Measurements from ENCODE around the gene MED25.
A peak's percentile ranks its signal among the peaks of the same experiment; 100 is the strongest.

The MED25 gene

DNA sequence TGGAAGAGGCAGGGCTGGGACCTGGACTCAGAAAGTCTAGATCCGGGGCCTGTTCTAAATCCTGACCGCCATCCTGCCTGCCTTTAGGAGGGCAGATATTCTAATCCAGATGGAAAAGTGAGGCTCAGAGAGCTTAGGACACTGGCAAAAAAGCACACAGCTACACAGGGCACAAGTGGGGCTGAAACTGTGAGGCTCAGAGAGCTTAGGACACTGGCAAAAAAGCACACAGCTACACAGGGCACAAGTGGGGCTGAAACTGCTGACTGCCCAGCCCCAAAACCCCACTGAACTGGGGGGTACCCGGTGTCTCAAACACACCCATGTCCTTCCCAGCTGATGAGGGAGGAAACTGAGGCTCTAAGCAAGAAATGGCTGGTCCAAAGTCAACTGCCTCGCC is 57.1 kb downstream of the MED25 start:
- DNase-seq, result no peak

DNA sequence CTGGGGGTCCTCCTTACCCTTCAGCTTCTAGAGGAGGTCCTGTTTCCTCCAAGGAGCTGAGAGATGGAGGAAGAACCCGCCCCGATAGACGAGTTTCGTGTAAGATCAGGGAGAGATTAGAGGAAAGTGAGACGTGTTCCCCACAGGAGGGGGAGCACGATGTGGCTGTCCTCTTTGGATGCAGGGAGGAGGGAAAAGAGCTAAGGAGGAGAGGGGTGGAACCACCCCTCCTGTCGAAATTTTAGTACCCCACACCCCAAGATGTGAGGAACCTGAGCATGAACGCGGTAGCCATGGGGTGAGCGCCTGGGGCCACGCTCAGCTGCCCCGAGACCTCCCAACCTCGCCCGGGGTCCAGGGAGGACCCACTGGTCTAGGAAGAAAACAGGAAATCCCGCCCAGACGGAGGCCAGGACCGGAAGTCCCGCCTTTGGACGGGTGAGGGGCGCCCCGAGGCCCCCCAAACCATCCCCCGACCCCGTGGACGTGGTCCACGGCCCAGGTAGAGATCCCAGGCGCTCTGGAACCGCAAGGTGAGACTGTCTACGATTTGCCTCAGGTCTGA is 57.9 kb downstream of the MED25 start:
- DNase-seq, result peak in 1 of 2 donors; percentile 36

GRCh38 chr19:49876422-49877019 is 58.4 kb downstream of the MED25 start:
- peak; percentile 96 to 99 for DNase-seq

DNA sequence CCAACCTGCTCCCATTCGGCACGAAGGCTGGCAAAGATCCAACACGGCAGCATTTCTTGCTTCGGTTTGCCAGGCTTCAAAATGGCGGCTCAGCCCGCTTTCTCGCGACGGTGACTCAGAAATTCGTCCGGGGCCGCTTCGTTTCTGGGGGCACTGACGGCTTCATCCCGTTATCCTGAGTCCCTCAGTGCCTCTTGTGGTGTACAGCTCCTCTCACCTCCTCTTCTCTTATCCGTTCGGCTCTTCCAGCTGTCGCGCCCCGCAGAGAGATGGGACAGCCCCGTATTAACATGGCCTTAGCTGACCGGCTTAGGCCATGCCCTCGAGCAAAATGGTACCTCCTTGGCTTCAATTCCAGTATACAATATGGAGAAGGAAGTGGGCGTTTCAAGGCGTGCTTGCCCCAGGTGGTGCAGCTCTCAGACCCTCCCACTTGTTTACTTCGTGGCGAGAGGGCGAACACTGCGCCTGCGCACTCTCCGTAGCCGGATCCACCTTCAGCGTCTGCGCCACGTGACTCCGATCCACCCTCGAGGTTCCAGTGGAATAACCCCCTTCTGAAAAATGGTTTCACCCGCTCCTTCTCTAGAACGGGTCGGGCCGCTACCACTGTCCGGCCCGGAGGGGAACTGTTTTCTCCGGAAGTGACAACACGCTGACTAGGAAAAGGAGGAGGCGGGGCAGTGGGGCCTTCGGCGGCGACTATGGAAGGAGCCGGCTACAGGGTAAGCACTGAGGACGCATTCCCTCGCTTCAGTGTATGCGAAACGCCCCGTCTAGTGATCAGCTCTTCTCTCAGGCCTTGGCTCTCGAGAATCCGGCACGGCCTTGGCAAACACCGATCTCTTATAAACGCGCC is 59.2 kb downstream of the MED25 start, which contains the start of the genes AKT1S1 and TBC1D17:
Gene AKT1S1, minus strand, starts transcription at position 336 of the 859 bp plus-strand sequence. CDS start 4,060 bp downstream, outside the sequence.
Gene TBC1D17, plus strand, starts transcription at position 683 of the 859 bp plus-strand sequence. Its CDS starts 22 bp downstream, at position 705.
- DNase-seq, result peak; percentile 100

- DNase-seq, result peak; percentile 95 to 97
Observed at GRCh38 chr19:49877879-49878743, 60.0 kb downstream of the MED25 start.

DNA sequence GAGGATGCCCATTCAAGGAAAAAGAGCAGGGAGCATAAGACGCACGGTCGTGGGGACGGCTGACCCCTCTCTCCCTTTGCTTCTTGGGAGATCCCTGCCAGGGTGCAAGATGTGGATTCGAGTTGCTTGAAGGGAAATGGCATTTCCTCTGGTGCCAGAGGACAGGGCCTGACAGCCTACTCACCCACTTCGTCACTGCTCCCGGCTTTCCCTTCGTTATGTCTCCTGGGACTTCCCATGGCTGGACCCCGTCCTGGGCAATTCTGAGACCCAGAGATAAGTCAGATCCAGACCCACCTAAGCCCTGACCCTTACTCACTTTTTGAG is 60.6 kb downstream of the MED25 start:
- no peak for DNase-seq

GRCh38 chr19:49879243-49879963 is 61.3 kb downstream of the MED25 start:
- DNase-seq, result peak; percentile 40 to 51

DNA sequence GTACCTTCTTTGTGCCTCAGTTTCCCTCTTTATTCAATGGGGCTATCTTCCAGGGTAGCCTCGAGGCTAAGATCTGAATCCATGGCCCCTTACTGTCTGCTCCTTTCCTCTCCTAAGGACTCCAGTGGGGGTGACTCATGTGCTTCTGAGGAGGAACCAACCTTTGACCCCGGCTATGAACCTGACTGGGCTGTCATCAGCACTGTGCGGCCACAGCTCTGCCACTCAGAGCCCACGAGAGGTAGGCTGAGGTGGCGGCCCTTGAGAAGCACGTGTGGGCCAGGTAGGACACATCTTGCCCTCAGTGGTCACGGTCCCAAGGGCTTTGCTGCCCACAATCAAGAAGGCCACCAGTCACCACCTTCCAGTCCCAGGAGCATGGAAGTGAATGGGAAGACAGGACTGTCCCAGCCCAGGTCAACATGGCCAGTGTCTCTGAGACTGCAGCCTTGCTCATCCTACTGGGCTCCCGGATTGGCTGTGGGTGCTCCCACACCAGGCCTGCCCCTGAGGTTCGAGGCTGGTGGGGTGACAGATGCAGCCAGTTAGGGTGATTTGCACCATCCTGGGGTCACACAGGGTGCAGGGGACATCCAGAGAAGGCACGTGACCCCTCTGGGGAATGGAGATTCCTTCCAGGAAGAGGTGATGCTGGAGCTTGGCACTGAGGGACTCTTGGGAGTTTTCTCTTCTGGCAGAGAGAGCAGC is 62.2 kb downstream of the MED25 start:
- no peak for DNase-seq

DNA sequence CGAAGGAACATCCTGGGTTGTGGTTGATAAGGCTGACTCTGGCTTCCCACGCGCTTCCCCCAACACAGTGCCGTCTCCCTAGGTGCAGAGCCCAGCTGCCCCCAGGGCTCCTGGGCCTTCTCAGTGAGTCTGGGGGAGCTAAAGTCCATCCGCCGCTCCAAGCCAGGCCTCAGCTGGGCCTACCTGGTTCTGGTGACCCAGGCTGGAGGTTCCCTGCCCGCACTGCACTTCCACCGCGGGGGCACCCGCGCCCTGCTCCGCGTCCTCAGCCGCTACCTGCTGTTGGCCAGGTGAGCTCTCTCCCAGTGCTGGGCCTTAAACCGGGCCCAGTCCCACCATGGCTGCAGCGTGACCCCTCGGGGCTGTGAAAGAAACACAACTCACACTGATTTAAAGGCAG is 63.1 kb downstream of the MED25 start:
- DNase-seq, result no peak

- no peak for DNase-seq
Observed at GRCh38 chr19:49881672-49882394, 63.7 kb downstream of the MED25 start.

GRCh38 chr19:49882643-49883042 is 64.6 kb downstream of the MED25 start:
- DNase-seq, result no peak

DNA sequence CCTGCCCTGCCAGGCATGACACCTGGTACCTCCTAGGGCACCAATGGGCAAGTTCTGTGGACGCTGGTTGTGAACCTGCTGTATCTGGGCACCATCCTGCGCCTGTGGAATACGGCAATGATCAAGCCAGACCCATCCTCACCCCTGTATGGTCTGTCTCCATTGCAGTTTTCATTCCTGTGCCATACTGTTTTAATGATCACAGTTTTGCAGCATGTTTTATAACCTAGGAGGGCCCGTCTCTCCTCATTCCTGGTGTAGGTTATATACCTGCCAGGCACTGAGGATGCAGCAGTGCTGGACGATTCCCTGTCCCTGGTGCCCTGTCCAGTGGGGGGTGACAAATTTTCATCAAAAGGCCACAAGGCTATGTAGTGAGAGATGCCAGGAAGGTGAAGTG is 65.0 kb downstream of the MED25 start:
- no peak for DNase-seq

GRCh38 chr19:49884109-49884508 is 66.0 kb downstream of the MED25 start:
- no peak for DNase-seq

DNA sequence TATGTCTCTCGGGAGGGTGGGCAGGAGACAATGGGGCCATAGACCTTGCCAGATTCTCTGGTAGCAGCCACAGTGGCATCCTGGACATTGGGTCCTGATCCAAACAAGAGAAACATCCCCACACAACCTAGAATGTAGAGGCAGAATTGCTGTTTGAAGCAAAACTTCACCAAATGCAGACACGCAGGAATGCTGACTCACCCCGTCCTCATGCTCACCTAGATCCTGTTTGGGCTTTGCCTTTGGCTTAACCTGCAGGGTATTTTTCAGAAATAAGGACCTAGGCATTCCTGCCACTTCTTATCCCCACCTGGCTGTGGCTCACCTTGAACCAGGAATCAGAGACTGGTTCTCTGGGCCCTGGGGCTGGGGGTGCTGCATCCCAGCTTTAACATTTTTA is 66.7 kb downstream of the MED25 start:
- no peak for DNase-seq
